ENCODE measurements around the gene URM1.

DNA sequence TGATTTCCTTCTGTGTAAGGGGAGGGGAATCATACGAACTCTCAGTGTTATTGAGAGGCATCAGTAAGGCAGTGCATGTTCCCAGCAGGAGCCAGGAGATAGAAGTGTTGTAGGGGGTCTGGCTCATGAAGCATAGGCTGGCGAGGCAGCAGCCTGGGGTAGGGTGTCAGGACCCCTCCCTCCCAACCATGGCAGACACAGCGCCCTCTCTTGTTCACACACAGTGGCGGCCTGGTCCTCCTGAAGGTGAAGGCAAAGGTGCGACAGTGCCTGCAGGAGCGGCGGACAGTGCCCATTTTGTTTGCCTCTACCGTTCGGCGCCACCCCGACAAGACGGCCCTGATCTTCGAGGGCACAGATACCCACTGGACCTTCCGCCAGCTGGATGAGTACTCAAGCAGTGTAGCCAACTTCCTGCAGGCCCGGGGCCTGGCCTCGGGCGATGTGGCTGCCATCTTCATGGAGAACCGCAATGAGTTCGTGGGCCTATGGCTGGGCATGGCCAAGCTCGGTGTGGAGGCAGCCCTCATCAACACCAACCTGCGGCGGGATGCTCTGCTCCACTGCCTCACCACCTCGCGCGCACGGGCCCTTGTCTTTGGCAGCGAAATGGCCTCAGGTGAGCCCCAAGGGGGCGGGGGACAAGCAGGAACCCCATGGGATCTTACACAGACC, 26.1 kb upstream of the URM1 start:
- TF ChIP-seq POLR2AphosphoS5 (IDR thresholded peaks at IDR 0.05; ENCODE audit: borderline replicate concordance, low read depth, low read length) (no peak), FOXP2 (optimal IDR thresholded peaks at IDR 0.05; ENCODE audit: control extremely low read depth, extremely low read length, insufficient read depth) (no peak)

Data from SK-N-MC (cell line).